ENCODE measurements around the gene CACNA1S.

- TF ChIP-seq, protein P1, sequence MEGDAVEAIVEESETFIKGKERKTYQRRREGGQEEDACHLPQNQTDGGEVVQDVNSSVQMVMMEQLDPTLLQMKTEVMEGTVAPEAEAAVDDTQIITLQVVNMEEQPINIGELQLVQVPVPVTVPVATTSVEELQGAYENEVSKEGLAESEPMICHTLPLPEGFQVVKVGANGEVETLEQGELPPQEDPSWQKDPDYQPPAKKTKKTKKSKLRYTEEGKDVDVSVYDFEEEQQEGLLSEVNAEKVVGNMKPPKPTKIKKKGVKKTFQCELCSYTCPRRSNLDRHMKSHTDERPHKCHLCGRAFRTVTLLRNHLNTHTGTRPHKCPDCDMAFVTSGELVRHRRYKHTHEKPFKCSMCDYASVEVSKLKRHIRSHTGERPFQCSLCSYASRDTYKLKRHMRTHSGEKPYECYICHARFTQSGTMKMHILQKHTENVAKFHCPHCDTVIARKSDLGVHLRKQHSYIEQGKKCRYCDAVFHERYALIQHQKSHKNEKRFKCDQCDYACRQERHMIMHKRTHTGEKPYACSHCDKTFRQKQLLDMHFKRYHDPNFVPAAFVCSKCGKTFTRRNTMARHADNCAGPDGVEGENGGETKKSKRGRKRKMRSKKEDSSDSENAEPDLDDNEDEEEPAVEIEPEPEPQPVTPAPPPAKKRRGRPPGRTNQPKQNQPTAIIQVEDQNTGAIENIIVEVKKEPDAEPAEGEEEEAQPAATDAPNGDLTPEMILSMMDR (IDR thresholded peaks at IDR 0.05; ENCODE audit: low read length), result no peak
- TF ChIP-seq EZH2 (optimal IDR thresholded peaks at IDR 0.05; ENCODE audit: low read depth, low read length), result no peak
Observed at GRCh38 chr1:201110616-201111015, 1.6 kb downstream of the CACNA1S start.

Measured in MM.1S (cell line).